Measurements from ENCODE around the gene PLXNA2. TPM values are rescaled to one million over a fixed set of nuclear protein-coding genes. Genes with fewer than 3 reads are reported as not detected.

The PLXNA2 gene
- total RNA-seq, 2 experiments from 2014 or later: 0.23 TPM; not detected in 1

DNA sequence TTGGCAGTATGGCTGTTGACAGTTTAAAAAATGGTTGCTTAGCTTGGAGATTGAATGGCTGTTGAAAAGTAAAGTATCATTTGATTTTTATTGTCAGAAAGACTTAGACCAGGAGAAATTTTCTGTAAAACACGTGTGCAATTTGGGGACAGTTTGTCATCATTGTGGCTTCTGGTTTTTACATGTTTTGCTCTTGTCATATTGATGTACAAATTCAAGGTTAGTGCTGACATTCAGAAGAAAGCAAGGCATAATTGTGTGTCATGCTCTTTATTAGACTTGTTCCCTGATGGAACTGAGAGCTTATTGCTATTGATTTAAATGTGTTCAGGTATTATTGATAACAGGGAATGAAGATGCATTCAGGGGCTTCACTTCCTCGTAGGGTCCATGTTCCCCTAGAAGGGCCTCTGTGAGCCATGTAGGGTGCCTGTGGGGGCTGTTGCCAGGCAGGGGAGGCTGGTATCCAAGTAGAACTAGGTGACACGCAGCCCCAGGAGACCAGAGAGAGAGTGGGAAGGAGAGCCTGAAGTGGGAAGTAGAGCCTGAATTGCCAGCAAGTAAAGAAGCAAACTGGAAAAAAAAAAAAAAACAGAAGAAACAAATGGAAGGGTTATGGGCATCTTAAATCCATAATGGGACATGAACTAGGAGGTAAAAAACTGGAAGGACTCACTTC is 32.7 kb upstream of the PLXNA2 start:
- no TSS peak for BruUV-seq (replicated peaks)
- no peak for DNase-seq (ENCODE audit: low spot score)
- ChIA-PET POLR2A (interaction anchor here (1.0 to 1.1 kb wide), 2 partner anchors 13 to 15 kb away, joined by 3 read pairs; no protein-coding TSS in a partner anchor), CTCF (ENCODE audit: unreplicated experiment) (no interaction called here)
- Histone ChIP-seq H4K20me1 (ENCODE audit: insufficient read depth, low read length) (no peaks in the 10 kb centered on the region), H3K9me3 (ENCODE audit: low read length) (no peaks in the 10 kb centered on the region), H2AFZ (ENCODE audit: low read length) (no peak overlapping the region), H3K4me3 (ENCODE audit: low read depth, low read length, poor library complexity, severe bottlenecking) (no peak overlapping the region), H3K79me2 (ENCODE audit: insufficient read depth, low read depth, low read length) (no peaks in the 10 kb centered on the region), H3K4me1 (ENCODE audit: insufficient read depth, low read length, poor library complexity, severe bottlenecking) (no peaks in the 10 kb centered on the region), H3K27ac (ENCODE audit: low read depth, low read length, poor library complexity, severe bottlenecking) (no peak overlapping the region), H3K36me3 (ENCODE audit: insufficient read depth, low read length) (no peaks in the 10 kb centered on the region), H3K4me2 (ENCODE audit: low read length) (no peak overlapping the region), H3K9me2 (ENCODE audit: insufficient read depth, low read length) (no peaks in the 10 kb centered on the region)
- intact Hi-C loops (cut with micrococcal nuclease; ENCODE audit: unreplicated experiment): no loop called here
- TF ChIP-seq CTCF (conservative IDR thresholded peaks at IDR 0.05; ENCODE audit: low read length) (no peak), EZH2phosphoT487 (IDR thresholded peaks at IDR 0.05; ENCODE audit: borderline replicate concordance, low read depth, low read length) (no peak)

- no peaks in the 10 kb centered on the region for H3K36me3 ChIP-seq (ENCODE audit: insufficient read depth, low read length)
- no peak overlapping the region for H3K4me3 ChIP-seq (ENCODE audit: low read depth, low read length, poor library complexity, severe bottlenecking)
- H3K4me2 ChIP-seq (ENCODE audit: low read length): no peak overlapping the region
- no peaks in the 10 kb centered on the region for H3K9me2 ChIP-seq (ENCODE audit: insufficient read depth, low read length)
- H3K79me2 ChIP-seq (ENCODE audit: insufficient read depth, low read depth, low read length): no peaks in the 10 kb centered on the region
- intact Hi-C loops (cut with micrococcal nuclease; ENCODE audit: unreplicated experiment): no loop called here
- H2AFZ ChIP-seq (ENCODE audit: low read length): no peak overlapping the region
- no peak for DNase-seq (ENCODE audit: low spot score)
- H3K4me1 ChIP-seq (ENCODE audit: insufficient read depth, low read length, poor library complexity, severe bottlenecking): no peaks in the 10 kb centered on the region
- no peaks in the 10 kb centered on the region for H3K9me3 ChIP-seq (ENCODE audit: low read length)
- POLR2A ChIA-PET: no interaction called here
- CTCF ChIA-PET (ENCODE audit: unreplicated experiment): no interaction called here
- H3K27ac ChIP-seq (ENCODE audit: low read depth, low read length, poor library complexity, severe bottlenecking): no peak overlapping the region
- TF ChIP-seq EZH2phosphoT487 (IDR thresholded peaks at IDR 0.05; ENCODE audit: borderline replicate concordance, low read depth, low read length): no peak
- no peak for TF ChIP-seq CTCF (conservative IDR thresholded peaks at IDR 0.05; ENCODE audit: low read length)
- no TSS peak for BruUV-seq (replicated peaks)
- H4K20me1 ChIP-seq (ENCODE audit: insufficient read depth, low read length): no peaks in the 10 kb centered on the region
Measured at GRCh38 chr1:208275083-208275482, 30.9 kb upstream of the PLXNA2 start.

GRCh38 chr1:208273386-208274017 is 29.3 kb upstream of the PLXNA2 start:
- Histone ChIP-seq H3K9me3 (ENCODE audit: low read length) (no peaks in the 10 kb centered on the region), H3K4me3 (ENCODE audit: low read depth, low read length, poor library complexity, severe bottlenecking) (no peak overlapping the region), H3K27ac (ENCODE audit: low read depth, low read length, poor library complexity, severe bottlenecking) (no peak overlapping the region), H3K9me2 (ENCODE audit: insufficient read depth, low read length) (no peaks in the 10 kb centered on the region), H3K79me2 (ENCODE audit: insufficient read depth, low read depth, low read length) (no peaks in the 10 kb centered on the region), H4K20me1 (ENCODE audit: insufficient read depth, low read length) (no peaks in the 10 kb centered on the region), H3K4me2 (ENCODE audit: low read length) (no peak overlapping the region), H2AFZ (ENCODE audit: low read length) (no peak overlapping the region), H3K4me1 (ENCODE audit: insufficient read depth, low read length, poor library complexity, severe bottlenecking) (no peaks in the 10 kb centered on the region), H3K36me3 (ENCODE audit: insufficient read depth, low read length) (no peaks in the 10 kb centered on the region)
- BruUV-seq (replicated peaks): no TSS peak
- POLR2A ChIA-PET: no interaction called here
- CTCF ChIA-PET (ENCODE audit: unreplicated experiment): no interaction called here
- intact Hi-C loops (cut with micrococcal nuclease; ENCODE audit: unreplicated experiment): no loop called here
- no peak for DNase-seq (ENCODE audit: low spot score)
- TF ChIP-seq CTCF (conservative IDR thresholded peaks at IDR 0.05; ENCODE audit: low read length): no peak
- TF ChIP-seq EZH2phosphoT487 (IDR thresholded peaks at IDR 0.05; ENCODE audit: borderline replicate concordance, low read depth, low read length): no peak

Data from OCI-LY7 (cell line).